Liver (tissue), 9 donors: Measurements from ENCODE around the gene ARMCX4. TPM values are rescaled to one million over a fixed set of nuclear protein-coding genes. Genes with fewer than 3 reads are reported as not detected.

Experiments
- DNase-seq: peaks from one replicate; pipeline ENCODE4 v3.0.0-alpha.2; 2017; ENCODE audit warnings: low spot score
- H3K27ac ChIP-seq, 2 donors: one replicate each; pipeline ENCODE4 v1.7.0; 2013; ENCODE audit warnings: inconsistent platforms in 2 of 2, low read length in 2 of 2, control low read depth in 1 of 2, low read depth in 1 of 2, mild to moderate bottlenecking in 1 of 2
- H3K27me3 ChIP-seq, 4 donors: one replicate each; pipeline versions ENCODE4 v1.6.1 to v1.7.0; 2013; ENCODE audit warnings: low read length in 3 of 4, inconsistent platforms in 1 of 4, mild to moderate bottlenecking in 1 of 4, moderate library complexity in 1 of 4; ENCODE audit not compliant: control insufficient read depth in 4 of 4, insufficient read depth in 4 of 4
- H3K36me3 ChIP-seq, 4 donors: one replicate each; pipeline versions ENCODE4 v1.6.1 to v1.7.0; 2013; ENCODE audit warnings: low read length in 3 of 4, mild to moderate bottlenecking in 3 of 4, low read depth in 1 of 4, moderate library complexity in 1 of 4; ENCODE audit not compliant: control insufficient read depth in 4 of 4, insufficient read depth in 3 of 4
- H3K4me1 ChIP-seq, 4 donors: one replicate each; pipeline versions ENCODE4 v1.6.1 to v1.7.0; 2013; ENCODE audit warnings: low read length in 3 of 4, mild to moderate bottlenecking in 3 of 4, moderate library complexity in 1 of 4; ENCODE audit not compliant: control insufficient read depth in 4 of 4, insufficient read depth in 4 of 4
- H3K4me3 ChIP-seq, 3 donors: one replicate each; pipeline versions ENCODE4 v1.6.1 to v1.7.0; 2013; ENCODE audit warnings: low read length in 3 of 3, control low read depth in 1 of 3, low read depth in 1 of 3, mild to moderate bottlenecking in 1 of 3
- H3K9ac ChIP-seq, 2 donors: one replicate each; pipeline ENCODE4 v1.7.0; 2013; ENCODE audit warnings: low read length in 2 of 2, mild to moderate bottlenecking in 2 of 2, moderate library complexity in 2 of 2, control low read depth in 1 of 2, low read depth in 1 of 2
- H3K9me3 ChIP-seq, 4 donors: one replicate each; pipeline versions ENCODE4 v1.6.1 to v1.7.0; 2013; ENCODE audit warnings: low read length in 3 of 4; ENCODE audit not compliant: control insufficient read depth in 4 of 4
- ATF3 ChIP-seq: IDR thresholded peaks from 2 replicates; pipeline ENCODE4 v1.6.1; 2016; ENCODE audit warnings: antibody characterized with exemption
- CTCF ChIP-seq: fragments of 150-350 bp; IDR thresholded peaks from 2 replicates; pipeline ENCODE4 v1.5.1; 2017; ENCODE audit warnings: improper control_type of control experiment, low read depth, low read length; ENCODE audit not compliant: missing input control
- EGR1 ChIP-seq, 2 donors: IDR thresholded peaks; 2 replicates each; pipeline ENCODE4 v1.6.1; 2016 to 2018; ENCODE audit warnings: antibody characterized with exemption in 2 of 2, low read depth in 2 of 2
- FOXA1 ChIP-seq: IDR thresholded peaks from 2 replicates; pipeline ENCODE4 v1.6.1; 2016; ENCODE audit warnings: antibody characterized with exemption
- GABPA ChIP-seq, 2 donors: IDR thresholded peaks in 1 of 2; conservative IDR thresholded peaks in 1 of 2; 2 replicates each; pipeline ENCODE4 v1.6.1; 2016; ENCODE audit warnings: antibody characterized with exemption in 2 of 2, mild to moderate bottlenecking in 1 of 2, moderate library complexity in 1 of 2
- HNF4A ChIP-seq, 2 donors: conservative IDR thresholded peaks; 2 replicates each; pipeline ENCODE4 v1.6.1; 2016; ENCODE audit warnings: antibody characterized with exemption in 2 of 2, mild to moderate bottlenecking in 2 of 2
- HNF4G ChIP-seq: IDR thresholded peaks from 2 replicates; pipeline ENCODE4 v1.6.1; 2016; ENCODE audit warnings: antibody characterized with exemption
- JUND ChIP-seq, 2 donors: IDR thresholded peaks; 2 replicates each; pipeline ENCODE4 v1.6.1; 2016; ENCODE audit warnings: antibody characterized with exemption in 2 of 2
- MAX ChIP-seq: IDR thresholded peaks from 2 replicates; pipeline ENCODE4 v1.6.1; 2016; ENCODE audit warnings: antibody characterized with exemption
- NR2F2 ChIP-seq: IDR thresholded peaks from 2 replicates; pipeline ENCODE4 v1.6.1; 2016; ENCODE audit warnings: antibody characterized with exemption
- RAD21 ChIP-seq, 2 donors: IDR thresholded peaks; 2 replicates each; pipeline ENCODE4 v1.6.1; 2016; ENCODE audit warnings: antibody characterized with exemption in 2 of 2, mild to moderate bottlenecking in 2 of 2
- REST ChIP-seq: IDR thresholded peaks from 2 replicates; pipeline ENCODE4 v1.6.1; 2016; ENCODE audit warnings: antibody characterized with exemption, mild to moderate bottlenecking
- RXRA ChIP-seq, 2 donors: IDR thresholded peaks; 2 replicates each; pipeline ENCODE4 v1.6.1; 2017 to 2018; ENCODE audit warnings: antibody characterized with exemption in 2 of 2, mild to moderate bottlenecking in 1 of 2
- SP1 ChIP-seq: IDR thresholded peaks from 2 replicates; pipeline ENCODE4 v1.6.1; 2018; ENCODE audit warnings: antibody characterized with exemption, mild to moderate bottlenecking
- TAF1 ChIP-seq: conservative IDR thresholded peaks from 2 replicates; pipeline ENCODE4 v1.6.1; 2016; ENCODE audit warnings: antibody characterized with exemption, mild to moderate bottlenecking
- YY1 ChIP-seq: IDR thresholded peaks from 2 replicates; pipeline ENCODE4 v1.6.1; 2016; ENCODE audit warnings: antibody characterized with exemption, mild to moderate bottlenecking
- WGBS: extraction: QIAGEN DNeasy Blood & Tissue Kit; methylation state at CpG from one replicate; pipeline ENCODE4 v1.1.7; 2013; 5-methylcytosine and 5-hydroxymethylcytosine counted together
- polyA plus RNA-seq, 2 donors: library from polyadenylated mRNA; stranded (reverse) in 1 of 2; unstranded in 1 of 2; fragments of 200-250 nt in 1 of 2; fragments of >200 nt in 1 of 2; fragmentation: Nextera tagmentation in 1 of 2; extraction: Ambion mirVana in 1 of 2; gene quantifications; one replicate each; pipeline versions ENCODE4 v1.2.1 to v1.2.3, GENCODE V29; 2013 to 2015
- total RNA-seq, 2 donors: library from RNA; depleted of rRNA; stranded (reverse); fragments of >200 nt; gene quantifications; one replicate each; pipeline ENCODE4 v1.2.3, GENCODE V29; 2014
- donor health status: healthy.
- donor health status: healthy.
- donor health status: healthy.
- donor health status: healthy.
- donor health status: healthy.

Gene ARMCX4
- total and polyA plus RNA-seq, 4 donors = 1.4 to 4.6 (median 2.0) TPM

- H3K27me3 ChIP-seq = peaks cover 0 to 3% (median 0%) of the 10 kb centered on the region in 4 donors
- H3K36me3 ChIP-seq = no peaks in the 10 kb centered on the region
- no peaks in the 10 kb centered on the region for H3K9me3 ChIP-seq
- 80% methylated on average over 4 of the region's 4 CpGs for WGBS
- TF ChIP-seq CTCF = no peak
- no peak for TF ChIP-seq GABPA (IDR thresholded peaks at IDR 0.05 in 1 of 2, conservative IDR thresholded peaks at IDR 0.05 in 1 of 2)
- TF ChIP-seq MAX = no peak
- TF ChIP-seq YY1 = no peak
- TF ChIP-seq NR2F2 = no peak
- no peak for TF ChIP-seq HNF4G
- no peak for TF ChIP-seq SP1
- TF ChIP-seq ATF3 = no peak
- TF ChIP-seq HNF4A (conservative IDR thresholded peaks at IDR 0.05) = no peak
- no peak for TF ChIP-seq TAF1
- no peak for TF ChIP-seq RXRA (IDR thresholded peaks at IDR 0.05)
- TF ChIP-seq JUND (IDR thresholded peaks at IDR 0.05) = no peak
- TF ChIP-seq RAD21 (IDR thresholded peaks at IDR 0.05) = no peak
- no peak for TF ChIP-seq FOXA1
- TF ChIP-seq EGR1 (IDR thresholded peaks at IDR 0.05; ENCODE audit: low read depth in 2 of 2) = no peak
- DNase-seq = no peak
- H3K27ac ChIP-seq = no peak overlapping the region
- H3K4me3 ChIP-seq = no peak overlapping the region
- no peaks in the 10 kb centered on the region for H3K4me1 ChIP-seq
- H3K9ac ChIP-seq = no peak overlapping the region
Measured at GRCh38 chrX:101482296-101482695, 3.0 kb upstream of the ARMCX4 start.

- DNase-seq = no peak
Measured at GRCh38 chrX:101483705-101484104, 1.6 kb upstream of the ARMCX4 start.

More at GRCh38 chrX:101483705-101484104, 1.6 kb upstream of the ARMCX4 start:
- Histone ChIP-seq H3K4me1 (no peaks in the 10 kb centered on the region), H3K9me3 (no peaks in the 10 kb centered on the region), H3K9ac (no peak overlapping the region), H3K36me3 (no peaks in the 10 kb centered on the region), H3K27me3 (peaks cover 0 to 3% (median 0%) of the 10 kb centered on the region in 4 donors), H3K4me3 (no peak overlapping the region), H3K27ac (no peak overlapping the region)
- 83% methylated on average over 3 of the region's 3 CpGs for WGBS
- no peak for TF ChIP-seq YY1
- TF ChIP-seq REST = no peak
- TF ChIP-seq ATF3 = no peak
- no peak for TF ChIP-seq EGR1 (IDR thresholded peaks at IDR 0.05; ENCODE audit: low read depth in 2 of 2)
